Fibroblast of the aortic adventitia (primary cell): ENCODE data around the gene RNF26. TPM values are rescaled to one million over a fixed set of nuclear protein-coding genes. Genes with fewer than 3 reads are reported as not detected.
"Not testable (repeated sequence)": the region's sequence is repeated elsewhere in the genome, so short reads cannot be mapped to it uniquely, and the experiment has no call there.

Experiments
- DNase-seq: peaks from one replicate; pipeline ENCODE4 v3.0.0-alpha.2; 2010; ENCODE audit warnings: low read depth
- H3K4me3 ChIP-seq: 2 replicates; pipeline ENCODE4 v1.5.1; 2011; ENCODE audit warnings: low read depth, mild to moderate bottlenecking, control low read depth, low read length, moderate library complexity
- CTCF ChIP-seq: IDR thresholded peaks from 2 replicates; pipeline ENCODE4 v1.5.1; 2011; ENCODE audit warnings: mild to moderate bottlenecking, low read length, control low read depth, inconsistent platforms; ENCODE audit not compliant: insufficient read depth
- small RNA-seq: library from RNA; depleted of rRNA; stranded (forward); fragments of <200 nt; gene quantifications from one replicate; pipeline ENCODE3, GENCODE V24; 2012
- total RNA-seq: library from RNA; depleted of rRNA; stranded (reverse); fragments of >200 nt; gene quantifications from 2 replicates; pipeline ENCODE4 v1.2.3, GENCODE V29; 2012; ENCODE audit warnings: low replicate concordance

RNF26 gene
- total RNA-seq, 1 donor, result 7.1 TPM

- DNase-seq, result peak; percentile 95
- peak; percentile 80 for TF ChIP-seq CTCF
- H3K4me3 ChIP-seq, result peak within 1 kb of the TSS; percentile 68
These were observed 47.1 kb downstream of the RNF26 start, which contains the start of gene USP2 for GRCh38 chr11:119381181-119381988. USP2 (minus strand) TSS chr11:119381690; CDS start chr11:119373480, 8,210 bp downstream.

GRCh38 chr11:119382101-119382500, 47.8 kb downstream of the RNF26 start:
- peak overlapping the region; percentile 67 for H3K4me3 ChIP-seq
- no peak for DNase-seq
- TF ChIP-seq CTCF, result no peak

- not testable (repeated sequence) for DNase-seq, H3K4me3 ChIP-seq
These were observed 48.2 kb downstream of the RNF26 start for GRCh38 chr11:119382513-119382912.

GRCh38 chr11:119384332-119384731, 50.0 kb downstream of the RNF26 start:
- TF ChIP-seq CTCF, result no peak

More at GRCh38 chr11:119384332-119384731, 50.0 kb downstream of the RNF26 start:
- DNase-seq, result no peak
- H3K4me3 ChIP-seq, result no peak overlapping the region

Small RNA genes within 50 kb of the gene (small RNA-seq; reads per million reads assigned to genes)
- gene RF01225 (not detected), gene RNU6-262P (not detected)

Other genes with a start within 250 kb of the RNF26 start
- 5.3 and 14.9 TPM in 2 replicates for gene HMBS, start 249.6 kb upstream of the RNF26 start, total RNA-seq
- 7.0 and 30.5 TPM in 2 replicates for gene DPAGT1, start 232.7 kb upstream of the RNF26 start, total RNA-seq
- 2.6 and 4.9 TPM in 2 replicates for gene C2CD2L, start 227.2 kb upstream of the RNF26 start, total RNA-seq
- gene HINFP, start 212.9 kb upstream of the RNF26 start, total RNA-seq, result 8.7 and 19.1 TPM in 2 replicates
- 0.08 TPM in 1 of 2 replicates, not detected in the other for gene ABCG4, start 185.5 kb upstream of the RNF26 start, total RNA-seq
- 16.5 and 18.3 TPM in 2 replicates for gene NLRX1, start 165.8 kb upstream of the RNF26 start, total RNA-seq
- not detected in 2 replicates for gene NHERF4, start 149.1 kb upstream of the RNF26 start, total RNA-seq
- gene CBL, start 128.2 kb upstream of the RNF26 start, total RNA-seq, result 4.0 and 11.4 TPM in 2 replicates
- gene MCAM, start 17.4 kb upstream of the RNF26 start, total RNA-seq, result 2.2 and 52.1 TPM in 2 replicates
- 5.3 and 90.8 TPM in 2 replicates for gene C1QTNF5, start 6.4 kb downstream of the RNF26 start, total RNA-seq
- gene MFRP, start 12.2 kb downstream of the RNF26 start, total RNA-seq, result 0.08 TPM in 1 of 2 replicates, not detected in the other
- 0.36 TPM in 1 of 2 replicates, not detected in the other for gene USP2, start 47.2 kb downstream of the RNF26 start, total RNA-seq
- gene THY1, start 88.6 kb downstream of the RNF26 start, total RNA-seq, result 96.6 and 164 TPM in 2 replicates